Kidney glomerular epithelial cell (primary cell): ENCODE data around the gene LYRM9.
"Not testable (repeated sequence)": the region's sequence is repeated elsewhere in the genome, so short reads cannot be mapped to it uniquely, and the experiment has no call there.

ENCODE experiments used
- DNase-seq: peaks from one replicate; lab custom pipeline; 2025; lab: John Stamatoyannopoulos, UW

LYRM9 gene

GRCh38 chr17:27873746-27874145 is 19.4 kb downstream of the LYRM9 start:
- DNase-seq, result no peak

- no peak for DNase-seq
Measured at GRCh38 chr17:27873211-27873610, 20.0 kb downstream of the LYRM9 start.

DNA sequence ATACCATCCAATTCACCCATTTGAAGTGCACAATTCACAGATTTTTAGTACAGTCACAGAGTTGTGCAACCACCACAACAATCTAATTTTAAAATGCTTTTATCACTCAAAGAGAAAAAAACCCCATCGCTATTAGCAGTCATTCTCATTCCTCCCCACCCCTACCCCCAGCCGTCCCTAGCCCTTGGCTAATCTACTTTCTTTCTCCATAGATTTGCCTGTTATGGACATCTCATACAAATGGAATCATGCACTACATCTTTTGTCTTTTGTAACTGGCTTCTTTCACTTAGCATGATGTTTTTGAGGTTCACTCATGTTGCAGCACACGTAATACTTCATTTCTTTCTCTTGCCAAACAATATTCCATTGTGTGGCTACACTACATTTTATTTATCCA is 20.4 kb downstream of the LYRM9 start:
- no peak for DNase-seq

DNA sequence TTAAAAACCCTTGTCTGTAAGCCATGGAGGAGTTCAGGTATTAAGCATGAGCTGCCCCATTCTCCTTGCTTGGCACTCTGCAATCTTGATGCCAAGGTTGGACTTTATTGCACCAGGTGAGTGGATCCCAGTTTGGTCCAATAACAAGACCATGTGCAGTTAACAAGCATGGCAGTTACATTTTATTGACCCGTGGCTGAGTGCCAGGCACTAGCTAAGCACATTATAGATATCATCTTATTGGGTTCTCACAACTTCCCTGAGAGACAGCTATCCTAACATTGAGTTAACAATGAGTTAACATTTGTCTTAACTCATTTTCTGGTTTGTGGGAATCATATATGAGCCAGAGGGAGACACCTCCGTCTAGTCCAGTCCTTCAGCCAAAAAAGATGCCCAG is 21.8 kb downstream of the LYRM9 start:
- DNase-seq, result no peak

GRCh38 chr17:27870345-27870744 is 22.8 kb downstream of the LYRM9 start:
- no peak for DNase-seq

DNA sequence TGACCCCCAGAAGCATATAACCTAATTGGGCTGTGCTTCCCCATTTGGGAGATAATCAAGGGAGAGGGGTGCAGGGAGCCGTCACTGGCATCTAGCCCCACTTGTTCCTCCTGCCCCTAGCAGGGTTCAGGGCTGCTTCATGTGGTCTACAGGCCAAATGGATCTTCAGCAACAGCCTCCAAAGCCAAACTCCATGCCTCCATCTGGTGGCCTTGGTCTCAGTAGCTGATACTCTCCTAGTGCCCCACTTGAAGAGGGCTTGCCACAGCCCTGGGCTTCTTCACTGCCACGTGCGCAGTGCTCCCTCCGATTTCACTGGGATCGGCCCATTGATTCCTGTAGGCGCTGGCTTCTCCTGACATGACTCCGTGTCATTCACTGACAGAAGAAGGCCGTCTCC is 24.6 kb downstream of the LYRM9 start:
- no peak for DNase-seq

DNA sequence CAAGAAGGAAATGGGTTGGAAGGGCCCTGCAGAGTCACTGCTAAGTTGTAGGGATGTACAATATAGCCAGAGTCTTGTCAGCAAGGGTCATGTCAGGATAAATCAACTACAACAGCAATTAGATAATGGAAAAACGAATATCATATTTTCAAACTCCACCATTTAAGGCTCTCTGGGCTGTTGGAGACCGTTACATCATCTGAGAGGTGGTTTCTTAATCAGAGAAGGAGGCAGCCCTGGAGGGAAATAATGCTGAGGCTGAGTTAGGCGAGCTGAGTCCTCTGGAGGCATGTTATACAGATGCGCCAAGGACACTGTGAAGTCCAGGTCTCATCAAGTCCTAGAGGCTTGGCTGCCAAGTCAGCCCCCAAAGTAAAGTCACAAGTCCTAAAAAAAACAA is 30.3 kb downstream of the LYRM9 start:
- no peak for DNase-seq

GRCh38 chr17:27862004-27862403 is 31.2 kb downstream of the LYRM9 start:
- DNase-seq, result no peak

- DNase-seq, result no peak
Measured at GRCh38 chr17:27860971-27861664, 32.0 kb downstream of the LYRM9 start.

GRCh38 chr17:27858621-27859305 is 34.4 kb downstream of the LYRM9 start:
- DNase-seq, result no peak

- DNase-seq, result no peak
Measured at GRCh38 chr17:27856676-27857432, 36.3 kb downstream of the LYRM9 start.

- DNase-seq, result no peak
Measured at GRCh38 chr17:27855454-27855853, 37.7 kb downstream of the LYRM9 start.

- no peak for DNase-seq
Measured at GRCh38 chr17:27854163-27854562, 39.0 kb downstream of the LYRM9 start.

- DNase-seq, result no peak
Measured at GRCh38 chr17:27853091-27853490, 40.1 kb downstream of the LYRM9 start.

GRCh38 chr17:27849474-27850185 is 43.5 kb downstream of the LYRM9 start:
- no peak for DNase-seq

DNA sequence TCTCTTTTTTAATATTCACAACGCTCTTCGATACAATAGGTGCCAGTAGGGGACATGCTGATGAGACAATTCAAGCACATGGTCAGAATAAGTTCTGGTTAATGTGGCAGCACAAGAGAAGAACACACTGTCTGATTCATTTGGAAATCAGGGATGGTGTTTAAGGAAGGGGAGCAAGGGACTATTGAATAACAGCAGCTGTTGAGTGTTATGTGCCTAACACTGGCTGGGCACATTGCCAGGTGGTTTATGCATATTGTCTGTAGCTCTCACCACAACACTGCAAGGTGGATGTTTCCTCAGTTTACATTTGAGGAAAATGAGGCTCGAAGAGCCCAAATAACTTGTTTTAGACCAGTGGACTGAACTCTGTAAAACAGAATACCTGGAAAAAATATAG is 44.2 kb downstream of the LYRM9 start:
- no peak for DNase-seq

DNA sequence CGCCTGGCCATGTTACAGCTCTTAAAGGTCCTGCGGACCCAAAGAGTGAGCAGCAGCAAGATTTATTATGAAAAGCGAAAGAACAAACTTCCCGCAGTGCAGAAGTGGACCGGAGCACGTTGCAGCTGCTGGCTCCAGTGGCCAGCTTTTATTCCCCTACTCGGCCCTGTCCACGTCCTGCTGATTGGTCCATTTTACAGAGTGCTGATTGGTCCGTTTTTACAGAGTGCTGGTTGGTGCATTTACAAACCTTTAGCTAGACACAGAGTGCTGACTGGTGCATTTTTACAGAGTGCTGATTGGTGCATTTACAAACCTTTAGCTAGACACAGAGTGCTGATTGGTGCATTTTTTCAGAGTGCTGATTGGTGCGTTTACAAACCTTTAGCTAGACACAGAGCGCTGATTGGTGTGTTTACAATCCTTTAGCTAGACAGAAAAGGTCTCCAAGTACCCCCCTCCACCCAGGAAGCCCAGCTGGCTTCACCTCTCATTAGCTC is 46.3 kb downstream of the LYRM9 start:
- not testable (repeated sequence) for DNase-seq

- no peak for DNase-seq
Measured at GRCh38 chr17:27846042-27846655, 47.0 kb downstream of the LYRM9 start.

DNA sequence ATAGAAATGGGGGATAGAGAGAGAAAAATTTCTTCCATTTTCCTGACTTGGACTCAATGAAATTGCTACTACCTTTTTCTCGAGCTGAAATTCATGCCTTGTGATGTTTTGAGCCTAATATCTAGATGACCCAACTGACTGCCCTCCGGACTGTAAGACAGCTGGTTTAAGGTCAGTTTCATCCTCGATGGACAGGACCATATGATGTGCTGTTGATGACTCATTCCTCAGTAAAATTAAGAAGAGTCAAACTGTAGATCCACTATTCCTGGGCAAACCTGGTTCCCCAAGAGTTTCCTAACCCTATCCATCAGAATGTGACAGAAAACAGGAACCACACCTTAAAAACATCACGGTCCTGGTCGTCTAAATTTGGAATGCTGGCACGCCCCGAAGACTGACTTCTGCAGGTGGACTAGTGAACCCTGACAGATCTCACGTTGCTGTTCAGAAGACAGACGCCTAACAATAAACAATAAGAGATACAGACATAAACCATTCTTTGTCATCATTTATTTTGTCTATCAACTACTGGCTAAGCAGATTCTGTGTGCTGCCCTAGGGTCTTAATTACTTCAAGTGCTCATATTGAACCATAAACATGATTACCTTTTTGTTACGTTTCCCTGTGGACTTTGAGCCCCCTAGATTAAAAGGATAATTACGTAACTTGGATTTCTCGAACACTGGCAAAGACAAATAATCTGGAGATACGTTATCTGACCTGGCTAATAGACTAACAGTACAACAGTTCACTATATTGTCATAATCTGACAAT is 47.7 kb downstream of the LYRM9 start:
- DNase-seq, result no peak

- no peak for DNase-seq
Measured at GRCh38 chr17:27840688-27841087, 52.5 kb downstream of the LYRM9 start.

- not testable (repeated sequence) for DNase-seq
Measured at GRCh38 chr17:27840406-27840678, 52.8 kb downstream of the LYRM9 start.
